Fibroblast of skin of left quadriceps (primary cell): ENCODE measurements around the gene SLC48A1.
A peak's percentile ranks its signal among the peaks of the same experiment; 100 is the strongest.

Experiments
- DNase-seq, 2 experiments: peaks; one replicate each; pipeline ENCODE4 v3.0.0-alpha.2; 2013; ENCODE audit warnings: low read depth in 2 of 2

The SLC48A1 gene

GRCh38 chr12:47773062-47773857 is at the start of gene SLC48A1:
SLC48A1 (plus strand) TSS chr12:47773238; CDS start chr12:47773305, 67 bp downstream.
- no peak for DNase-seq

- no peak for DNase-seq
These were observed 47.8 kb upstream of the SLC48A1 start, which contains the start of gene ENDOU for GRCh38 chr12:47725091-47725772. ENDOU (minus strand) TSS chr12:47725490; CDS start chr12:47725413, 77 bp downstream.

GRCh38 chr12:47725893-47726292 is 47.1 kb upstream of the SLC48A1 start:
- DNase-seq: peak; percentile 77 to 79

DNA sequence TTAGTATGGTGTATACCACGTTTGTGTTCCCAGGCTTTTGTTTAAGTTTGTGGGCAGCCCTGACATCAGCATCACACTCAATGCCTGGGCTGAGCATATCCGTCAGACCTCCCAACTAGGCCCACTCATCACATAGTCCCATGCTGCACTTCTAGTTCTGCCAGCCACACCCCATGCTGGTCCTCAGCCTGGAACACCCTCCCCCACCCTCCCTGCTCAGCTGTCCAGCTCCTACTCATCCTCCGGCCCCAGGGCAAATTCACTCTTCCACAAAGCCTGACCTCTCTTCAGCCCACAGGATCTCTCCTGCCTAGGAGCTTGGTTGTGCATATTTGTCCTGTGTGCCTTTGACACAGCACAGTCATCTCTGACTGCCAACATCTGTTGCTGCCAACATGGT is 43.8 kb upstream of the SLC48A1 start:
- no peak for DNase-seq

GRCh38 chr12:47730341-47730744 is 42.7 kb upstream of the SLC48A1 start:
- no peak for DNase-seq

GRCh38 chr12:47731723-47732122 is 41.3 kb upstream of the SLC48A1 start:
- DNase-seq: no peak

DNA sequence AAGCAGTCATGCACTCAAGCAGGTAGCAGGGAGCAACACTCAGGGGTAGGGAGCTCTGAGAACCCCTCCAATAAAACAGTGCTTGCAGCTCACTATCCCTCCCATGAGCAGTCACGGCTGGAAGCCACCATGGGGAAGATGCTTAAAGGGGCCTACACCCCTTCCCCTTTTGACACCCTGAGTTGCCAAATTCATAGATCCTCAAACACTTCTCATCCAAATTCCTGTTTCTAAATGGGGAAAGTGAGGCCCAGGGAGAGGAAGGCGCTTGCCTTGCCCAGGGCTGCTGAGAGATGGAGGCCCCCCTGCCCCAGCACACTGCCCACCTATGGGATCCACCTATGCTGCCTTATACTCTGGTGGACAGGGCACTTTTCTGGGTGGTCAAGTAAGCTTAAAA is 40.5 kb upstream of the SLC48A1 start:
- no peak for DNase-seq

DNA sequence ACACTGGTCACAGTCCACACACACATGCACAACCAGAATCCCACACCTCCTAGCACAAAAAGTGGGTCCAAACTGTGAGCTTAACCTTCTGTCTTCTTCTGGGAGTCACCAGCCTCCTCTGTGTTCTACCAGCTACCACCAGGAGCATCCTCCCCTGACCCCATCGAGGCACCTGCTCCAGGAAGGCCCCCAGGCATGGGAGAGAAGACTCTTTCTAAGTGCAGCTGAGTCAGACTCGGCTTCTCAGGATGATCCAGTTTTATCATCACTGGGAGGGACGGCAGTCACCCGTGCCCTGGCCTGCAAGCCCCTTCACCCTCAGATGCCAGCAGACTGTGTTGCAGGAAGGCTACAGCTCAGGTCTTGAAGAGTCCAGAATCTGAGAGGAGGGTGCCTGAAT is 39.9 kb upstream of the SLC48A1 start:
- DNase-seq: no peak

DNA sequence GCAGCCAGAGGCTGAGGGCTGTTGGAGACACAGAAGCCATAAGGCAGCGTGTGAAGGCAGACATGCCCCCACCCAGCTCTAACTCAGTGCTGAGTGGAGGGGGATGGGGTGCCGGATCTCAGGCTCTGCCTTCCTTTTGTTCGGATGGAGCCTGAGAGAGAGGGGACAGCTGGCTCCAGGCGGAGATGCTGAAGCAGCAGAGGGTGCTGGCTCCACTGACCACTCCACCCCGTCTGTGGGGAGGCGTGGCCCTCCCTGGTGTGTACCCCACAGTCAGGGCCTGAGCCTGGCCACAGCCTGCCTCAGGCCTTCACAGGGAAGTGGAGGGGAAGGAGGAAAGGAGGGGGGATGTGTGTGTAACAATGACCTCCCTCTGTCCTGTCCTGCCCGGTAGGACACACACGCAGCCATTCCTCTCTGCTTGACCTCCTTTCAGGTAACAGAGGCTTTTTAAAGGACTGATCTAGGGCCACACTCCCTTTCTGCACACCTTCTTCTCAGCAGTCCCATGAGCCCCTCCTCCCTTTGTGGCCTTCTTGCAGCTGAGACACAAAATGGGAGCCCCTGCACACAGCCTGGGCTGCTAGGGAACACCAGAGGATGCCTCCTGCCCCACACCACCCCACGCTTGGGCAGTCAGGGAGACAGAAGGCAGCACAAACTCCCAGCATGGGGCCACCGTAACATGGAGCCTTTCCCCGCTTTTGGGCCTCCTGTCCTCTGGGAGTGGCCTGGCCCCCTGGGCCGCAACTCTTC is 38.1 kb upstream of the SLC48A1 start:
- DNase-seq: no peak

DNA sequence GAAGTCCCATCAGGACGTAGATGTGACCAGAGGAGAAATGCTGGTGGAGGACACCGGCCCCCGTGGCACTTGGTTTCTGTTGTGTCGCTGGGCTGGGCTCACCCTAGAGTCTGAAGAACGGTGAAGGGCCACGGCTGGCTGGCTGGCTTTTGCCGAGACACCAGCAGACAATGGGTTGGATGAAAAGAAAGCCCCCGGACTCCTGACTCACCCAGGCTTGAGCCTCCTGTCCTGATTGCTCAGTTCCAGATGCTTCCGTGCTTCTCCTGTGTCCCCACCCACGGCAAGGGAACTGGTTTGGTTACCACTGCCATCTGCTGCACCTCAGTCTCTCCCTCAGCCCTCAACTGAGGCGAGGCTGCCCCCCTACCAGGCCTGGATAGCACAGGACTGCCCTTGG is 37.4 kb upstream of the SLC48A1 start:
- DNase-seq: no peak

DNA sequence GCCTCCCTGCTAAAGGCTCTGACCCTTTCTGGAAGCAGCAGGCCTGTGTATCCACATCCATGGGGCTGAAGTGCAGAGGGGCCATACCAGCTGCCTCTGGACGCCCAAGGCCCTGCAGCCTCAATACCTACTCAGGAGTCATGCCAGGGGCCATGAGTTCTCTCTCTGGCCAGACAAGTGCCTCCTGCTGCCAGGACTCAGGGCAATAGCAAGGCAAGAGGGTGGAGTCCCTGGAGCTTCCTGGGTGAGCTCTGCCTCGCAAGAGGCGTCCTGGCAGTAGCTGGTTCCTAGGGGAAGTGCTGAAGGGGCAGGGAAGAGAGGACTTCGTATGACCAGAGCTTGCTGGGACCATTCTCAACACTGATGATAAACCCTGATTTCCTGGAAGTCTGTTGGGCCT is 36.8 kb upstream of the SLC48A1 start:
- no peak for DNase-seq

DNA sequence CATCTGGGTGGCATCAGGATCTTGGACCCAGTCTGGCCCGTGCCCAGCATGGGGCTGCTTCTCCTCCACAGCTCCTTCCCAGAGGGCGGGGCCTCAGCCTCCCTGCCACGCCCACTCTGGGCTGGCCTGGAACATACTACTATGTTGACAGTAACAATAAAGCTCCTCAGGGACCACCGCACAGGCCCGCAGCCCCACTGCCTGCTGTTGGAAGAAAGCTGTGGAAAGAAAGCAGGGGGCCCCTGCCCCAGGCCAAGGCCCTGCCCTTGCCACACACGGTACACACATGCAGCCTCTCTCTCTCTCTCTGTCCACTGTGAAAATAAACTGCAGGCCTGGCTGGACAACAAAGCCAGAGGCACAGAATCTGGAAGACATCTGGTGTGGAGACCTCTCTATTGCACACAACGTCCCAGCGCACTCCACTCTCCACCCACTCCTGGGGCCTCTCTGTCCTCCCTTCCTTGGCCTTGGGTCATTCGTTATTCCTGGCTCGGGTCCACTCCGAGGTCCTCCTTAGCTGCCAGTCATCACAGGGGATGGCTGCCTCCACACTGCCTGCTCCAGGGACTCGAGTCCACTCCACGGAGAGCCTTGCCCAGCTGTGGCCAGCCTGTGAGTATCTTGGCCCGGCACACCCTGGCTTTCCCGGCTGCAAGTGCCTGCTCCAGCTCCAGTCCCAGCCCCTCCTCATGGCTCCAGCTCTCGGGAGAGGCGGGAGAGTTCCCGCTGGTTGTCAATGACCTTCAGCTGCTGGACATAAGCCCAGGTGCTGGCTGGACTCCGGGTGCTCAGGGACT is 36.0 kb upstream of the SLC48A1 start:
- no peak for DNase-seq

GRCh38 chr12:47737936-47738594 is 35.0 kb upstream of the SLC48A1 start:
- DNase-seq: no peak

DNA sequence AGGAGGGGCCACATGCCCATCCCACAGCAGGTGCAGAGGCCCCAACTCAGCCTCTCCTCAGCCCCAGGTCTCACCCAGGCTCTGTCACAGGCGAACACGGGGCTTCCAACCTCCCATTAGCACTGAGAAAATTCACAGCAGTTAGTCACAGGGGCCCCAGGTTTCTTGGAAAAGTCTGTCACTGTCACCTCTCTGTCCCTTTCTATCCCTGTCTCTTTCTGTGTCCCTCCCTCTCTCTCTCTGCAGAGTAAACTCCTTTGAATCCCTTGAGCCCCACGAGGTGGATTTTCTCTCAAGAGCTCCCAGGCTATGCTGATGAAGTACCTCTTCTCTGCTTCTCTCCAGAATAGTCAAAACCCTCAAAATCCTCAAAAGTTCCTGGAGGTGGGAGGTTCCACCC is 33.7 kb upstream of the SLC48A1 start:
- no peak for DNase-seq

- no peak for DNase-seq
These were observed 33.1 kb upstream of the SLC48A1 start for GRCh38 chr12:47739979-47740378.

- no peak for DNase-seq
These were observed 32.3 kb upstream of the SLC48A1 start for GRCh38 chr12:47740606-47741339.

DNA sequence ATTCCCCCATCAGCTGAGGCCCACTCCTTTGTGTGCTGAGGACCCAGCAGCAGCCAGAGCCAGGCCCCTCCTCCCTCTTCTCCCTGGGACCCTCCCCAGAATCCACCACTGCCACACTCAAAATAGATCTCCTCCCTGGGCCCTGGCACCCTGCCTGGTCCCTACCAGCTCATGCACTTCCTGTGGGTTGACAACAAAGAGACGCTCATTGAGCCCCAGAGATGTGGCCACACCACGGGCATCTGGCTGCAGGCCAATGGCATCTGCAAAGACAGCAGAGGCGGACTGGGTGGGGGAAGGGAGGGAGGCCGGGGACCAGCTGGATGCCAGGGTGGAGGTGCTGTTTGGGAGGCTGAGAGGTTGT is 31.7 kb upstream of the SLC48A1 start:
- DNase-seq: no peak

- DNase-seq: no peak
These were observed 30.7 kb upstream of the SLC48A1 start for GRCh38 chr12:47742253-47742825.

DNA sequence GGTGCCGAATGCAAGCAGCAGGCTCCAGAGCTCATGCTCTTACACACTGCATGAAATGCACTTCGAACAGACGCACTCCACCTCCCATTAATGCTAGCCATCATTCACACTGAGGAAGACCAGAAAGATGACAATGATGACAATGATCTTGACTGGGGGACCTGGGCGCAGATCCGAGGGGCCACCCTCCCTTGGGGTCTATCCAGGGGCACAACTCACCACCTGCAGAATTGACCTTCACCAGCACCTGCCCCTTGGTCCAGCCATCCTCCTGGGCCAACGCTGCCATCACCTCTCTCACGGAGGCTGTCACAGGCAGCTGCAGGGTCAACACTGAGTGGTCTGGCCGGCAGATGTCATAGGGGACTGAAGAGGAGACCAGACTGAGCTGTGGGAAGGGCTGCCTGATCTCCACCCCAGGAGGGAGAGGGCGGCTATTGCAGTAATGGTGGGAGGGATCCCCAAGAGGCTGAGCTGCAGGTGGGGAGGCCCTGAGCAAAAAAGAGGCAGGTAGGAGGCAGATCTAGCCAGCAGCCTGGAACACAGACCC is 29.7 kb upstream of the SLC48A1 start:
- DNase-seq: no peak
